HUDEP-2 (cell line): ENCODE results near the gene TMUB1.

Source experiments
- DNase-seq, 76 experiments: peaks; one replicate each; lab custom pipeline; 2025; ENCODE audit not compliant: unreplicated experiment in 76 of 76; lab: John Stamatoyannopoulos, UW

The TMUB1 gene

DNA sequence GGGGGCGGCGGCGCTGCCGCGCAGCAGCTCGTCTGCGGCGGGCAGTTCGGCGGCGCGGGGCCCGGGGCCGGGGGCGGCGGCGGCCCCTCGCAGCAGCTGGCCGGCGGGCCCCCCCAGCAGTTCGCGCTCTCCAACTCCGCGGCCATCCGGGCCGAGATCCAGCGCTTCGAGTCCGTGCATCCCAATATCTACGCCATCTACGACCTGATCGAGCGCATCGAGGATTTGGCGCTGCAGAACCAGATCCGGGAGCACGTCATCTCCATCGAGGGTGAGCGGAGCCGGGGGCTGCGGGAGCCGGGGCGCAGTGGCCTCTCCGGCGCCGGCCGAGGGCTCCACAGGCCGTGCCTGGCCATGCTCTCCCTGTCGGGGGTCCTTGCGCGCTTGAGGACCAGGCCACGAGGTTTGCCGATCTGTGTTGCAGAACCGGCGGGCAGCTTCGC lies 3.5 kb upstream of the TMUB1 start:
- peak in 5 of 76 experiments; percentile 5 to 49 (median 40) for DNase-seq

DNA sequence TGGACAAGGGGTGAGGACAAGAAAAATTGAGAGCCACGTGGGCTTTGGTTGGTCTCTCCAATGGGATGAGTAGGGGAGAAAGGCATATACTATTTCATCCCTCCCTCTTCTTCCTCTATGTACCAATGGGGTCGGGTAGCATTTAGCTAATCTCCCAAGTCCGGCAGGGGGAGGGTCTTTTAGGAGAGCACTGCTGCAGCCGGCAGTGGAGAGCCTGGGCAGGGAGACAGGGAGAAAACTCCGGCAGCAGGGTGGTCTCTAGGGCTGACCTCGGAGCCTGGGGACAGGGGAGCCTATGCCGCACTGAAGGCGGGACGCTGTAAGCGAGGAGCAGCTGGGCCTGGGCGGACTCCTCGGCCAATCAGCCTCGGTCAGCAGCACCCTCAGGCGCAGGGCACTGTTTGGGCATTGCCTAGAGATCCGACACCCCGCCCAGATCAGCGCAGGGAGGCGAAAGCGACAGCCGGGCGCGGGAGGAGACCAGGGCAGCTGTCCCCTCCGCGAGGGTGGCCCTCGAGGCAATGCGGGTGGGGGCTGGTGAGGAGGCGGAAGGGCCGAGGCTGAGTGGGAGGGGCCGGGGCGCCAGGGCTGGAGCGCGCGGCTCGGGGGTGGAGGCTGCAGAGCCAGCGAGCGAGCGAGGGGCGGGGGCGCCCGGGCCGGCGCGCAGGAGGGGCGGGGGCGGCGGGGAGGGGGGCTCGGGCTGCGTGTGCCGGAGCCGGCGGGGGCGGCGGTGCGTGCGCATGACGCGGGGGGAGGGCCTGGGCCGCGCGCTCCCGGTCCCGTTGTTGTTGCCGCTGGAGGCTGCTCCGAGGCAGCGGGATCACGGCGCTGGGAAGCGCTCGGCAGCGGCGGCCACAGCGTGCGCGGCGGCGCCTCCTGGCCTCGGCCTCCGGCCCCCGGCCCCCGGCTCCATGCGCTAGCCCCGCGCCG lies 2.7 kb upstream of the TMUB1 start, which contains the start of gene AGAP3:
Gene AGAP3 (plus strand): TSS at position 785 of the 930 bp plus-strand sequence. CDS start 267 bp downstream, outside the sequence.
- peak in 73 of 76 experiments; percentile 6 to 90 (median 68) for DNase-seq

DNA sequence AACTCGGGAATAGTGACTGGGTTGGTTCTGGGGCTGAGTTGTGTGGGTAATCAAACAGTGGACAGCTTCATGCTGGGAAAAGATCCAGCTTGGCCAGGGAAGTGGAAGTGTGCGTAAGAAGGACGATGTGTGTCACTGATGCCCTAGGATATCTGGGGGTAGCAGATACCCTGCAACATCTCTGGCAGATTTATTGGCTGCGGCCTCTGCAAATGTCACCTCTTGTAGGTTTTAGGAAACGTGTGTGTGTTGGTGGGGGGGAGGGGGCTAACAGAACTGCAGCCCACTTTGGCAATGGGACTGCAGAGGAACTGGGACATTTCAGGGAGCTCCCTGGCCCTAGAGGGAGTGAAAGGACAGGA lies 2.0 kb upstream of the TMUB1 start:
- no peak for DNase-seq

DNA sequence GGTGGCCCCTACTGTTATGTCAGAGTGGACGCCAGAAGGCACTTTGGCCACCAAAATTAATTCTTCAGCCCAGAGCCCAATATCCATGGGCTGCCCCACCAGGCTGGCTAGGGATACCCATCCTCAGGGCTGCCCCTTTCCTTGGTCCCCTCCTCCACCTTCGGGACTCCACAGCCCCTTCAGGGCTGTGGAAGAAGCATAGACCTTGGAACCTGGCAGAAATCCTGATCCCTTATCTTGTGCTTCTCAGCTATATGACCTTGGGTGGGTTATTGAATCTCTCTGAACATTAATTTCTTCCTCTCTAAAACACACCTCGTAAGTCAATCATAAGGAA lies 499 bp upstream of the TMUB1 start:
- no peak for DNase-seq

DNA sequence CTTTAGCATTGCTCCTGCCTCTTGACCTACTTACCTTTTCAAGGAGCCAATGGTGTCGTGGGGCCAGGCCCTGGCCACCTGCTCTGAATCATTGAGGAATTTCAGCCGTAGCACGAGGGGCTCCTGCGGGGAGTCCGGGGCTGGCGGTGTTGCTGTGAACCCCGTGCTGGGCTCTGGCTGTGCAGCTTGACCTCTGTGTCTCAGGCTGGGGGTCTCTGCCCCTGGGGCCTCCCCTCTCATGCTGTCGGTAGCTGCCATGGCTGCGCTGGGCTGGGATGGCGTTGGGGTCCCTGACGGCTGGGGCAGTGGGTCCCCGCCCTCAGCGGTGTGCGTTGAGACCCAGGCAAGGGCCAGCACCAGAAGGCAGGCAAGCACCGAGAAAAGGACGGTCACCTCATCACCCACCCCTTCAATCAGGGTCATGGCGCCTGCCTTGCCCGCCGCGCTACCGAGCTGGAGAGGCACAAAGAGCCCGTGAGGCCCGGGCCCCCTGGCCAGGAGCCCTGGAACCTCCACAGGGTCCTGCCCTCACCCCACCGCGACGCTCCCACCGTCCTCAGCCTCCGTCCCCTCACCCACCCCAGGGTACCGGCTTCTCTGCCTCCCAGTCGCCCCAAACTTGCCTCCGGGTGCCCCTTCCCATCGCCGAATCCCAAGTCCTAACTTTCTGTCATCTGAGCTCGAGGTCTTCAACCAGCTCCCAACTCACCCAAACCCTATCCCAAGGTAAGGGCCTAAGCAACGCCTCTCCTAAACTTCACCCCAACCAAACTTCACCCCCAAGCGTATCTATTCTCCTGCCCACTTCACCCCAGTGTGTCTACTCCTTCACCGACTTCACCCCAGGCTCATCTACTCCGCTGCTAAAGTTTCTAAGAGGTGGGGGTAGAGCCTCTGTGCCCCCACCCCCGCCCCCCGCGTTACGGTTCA lies 887 bp downstream of the TMUB1 start:
- DNase-seq: no peak

DNA sequence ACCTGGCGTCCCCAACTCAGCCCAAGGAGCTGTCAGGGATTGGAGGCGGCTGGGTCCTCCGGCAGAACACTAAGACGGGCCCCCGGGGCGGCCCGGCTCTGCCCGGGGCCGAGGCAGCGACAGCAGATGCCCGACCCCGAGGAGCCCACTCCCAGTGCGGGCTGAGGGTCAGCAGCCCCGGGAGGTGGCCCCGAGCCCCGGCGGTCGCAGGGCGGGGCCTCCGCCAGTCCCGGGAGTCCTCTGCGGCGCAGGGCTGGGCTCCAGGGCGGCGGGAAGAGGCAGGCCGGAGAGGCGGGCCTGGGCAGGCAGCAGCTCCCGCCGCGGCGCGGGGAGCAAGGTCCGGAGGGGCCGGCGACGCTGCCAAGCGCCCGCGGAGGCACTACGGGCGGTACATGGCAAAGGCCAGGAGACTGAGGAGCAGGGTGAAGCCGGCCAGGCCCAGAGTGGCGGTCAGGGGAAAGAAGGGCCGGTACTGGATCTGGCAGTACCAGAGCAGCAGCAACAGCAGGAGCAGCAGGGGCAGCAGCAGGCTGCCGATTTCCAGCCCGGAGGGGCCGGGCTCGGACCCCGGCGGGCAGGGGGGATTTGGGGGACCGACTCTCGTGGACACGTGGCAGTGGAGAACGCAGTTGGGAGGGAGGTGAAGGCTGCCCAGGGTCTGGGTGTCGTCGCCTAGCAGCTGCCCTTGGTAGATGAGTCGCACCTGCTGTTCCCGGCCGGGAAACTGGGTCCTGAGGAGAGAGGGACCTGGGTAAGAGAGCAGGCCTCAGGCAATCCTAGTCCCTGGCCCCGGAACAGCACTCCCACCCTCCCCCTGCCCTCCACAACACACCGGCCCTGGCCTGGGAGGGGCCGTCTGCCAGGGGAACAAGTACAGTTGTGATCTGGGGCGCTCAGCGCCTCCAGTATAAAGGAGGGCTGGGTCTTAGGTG lies 1.9 kb downstream of the TMUB1 start:
- no peak for DNase-seq

DNA sequence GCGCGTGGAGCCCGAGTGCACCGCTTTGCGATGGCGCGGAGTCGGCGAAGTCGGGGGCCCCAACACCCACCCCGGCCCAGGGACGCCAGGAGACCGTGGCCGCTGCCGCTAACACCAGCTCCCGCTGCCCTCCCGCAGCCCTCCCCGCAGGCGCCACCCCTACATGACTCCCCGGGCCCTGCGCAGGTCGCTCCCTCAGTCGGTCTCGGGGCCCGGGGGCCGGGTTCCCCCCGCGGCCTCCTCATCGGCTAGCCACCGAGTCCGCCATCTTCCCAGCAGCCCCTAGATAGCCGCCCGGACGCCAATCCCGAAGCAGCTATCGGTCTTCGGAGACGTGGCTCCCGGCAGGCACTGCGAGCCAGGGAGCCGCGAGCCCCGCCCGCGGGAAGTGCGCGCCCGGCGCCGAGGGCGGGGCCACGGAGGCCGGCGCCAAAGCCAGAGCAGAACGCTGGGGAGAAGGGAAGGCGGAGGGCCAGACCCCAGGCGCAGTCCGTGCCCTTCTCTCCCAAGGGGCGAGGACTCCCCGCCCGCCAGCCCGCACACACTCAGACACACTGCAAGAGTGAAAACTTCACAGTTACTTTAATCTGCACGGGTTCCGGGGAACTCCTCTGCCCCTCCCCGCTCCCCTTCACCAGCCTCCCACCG lies 2.6 kb downstream of the TMUB1 start, which contains the start of gene FASTK:
Gene FASTK (minus strand): TSS at position 288 of the 648 bp plus-strand sequence. CDS start 43 bp downstream, at position 245.
- peak in 72 of 76 experiments; percentile 36 to 89 (median 75) for DNase-seq

DNA sequence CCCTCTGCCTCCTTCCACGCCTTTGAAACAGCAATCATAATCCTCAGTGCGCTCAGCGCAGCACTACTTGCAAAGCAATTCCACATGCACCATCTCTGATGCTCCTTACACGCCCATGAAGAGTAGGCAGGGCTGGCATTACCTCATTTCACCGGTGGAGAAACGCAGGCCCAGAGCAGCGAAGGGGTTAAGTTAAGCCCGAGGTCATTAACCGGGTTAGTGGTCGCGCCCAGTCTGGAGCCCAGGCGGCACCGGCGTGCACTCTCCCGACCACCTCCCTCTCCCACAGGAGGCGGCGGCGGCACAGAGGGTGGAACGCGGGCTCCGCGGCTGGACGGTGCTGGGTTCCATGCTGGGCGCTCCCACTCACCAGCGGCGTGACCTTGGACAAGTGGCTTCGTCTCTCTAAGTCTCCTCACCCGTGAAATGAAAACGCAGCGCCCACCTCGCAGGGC lies 3.2 kb downstream of the TMUB1 start:
- peak in 10 of 76 experiments; percentile 10 to 48 (median 24) for DNase-seq

DNA sequence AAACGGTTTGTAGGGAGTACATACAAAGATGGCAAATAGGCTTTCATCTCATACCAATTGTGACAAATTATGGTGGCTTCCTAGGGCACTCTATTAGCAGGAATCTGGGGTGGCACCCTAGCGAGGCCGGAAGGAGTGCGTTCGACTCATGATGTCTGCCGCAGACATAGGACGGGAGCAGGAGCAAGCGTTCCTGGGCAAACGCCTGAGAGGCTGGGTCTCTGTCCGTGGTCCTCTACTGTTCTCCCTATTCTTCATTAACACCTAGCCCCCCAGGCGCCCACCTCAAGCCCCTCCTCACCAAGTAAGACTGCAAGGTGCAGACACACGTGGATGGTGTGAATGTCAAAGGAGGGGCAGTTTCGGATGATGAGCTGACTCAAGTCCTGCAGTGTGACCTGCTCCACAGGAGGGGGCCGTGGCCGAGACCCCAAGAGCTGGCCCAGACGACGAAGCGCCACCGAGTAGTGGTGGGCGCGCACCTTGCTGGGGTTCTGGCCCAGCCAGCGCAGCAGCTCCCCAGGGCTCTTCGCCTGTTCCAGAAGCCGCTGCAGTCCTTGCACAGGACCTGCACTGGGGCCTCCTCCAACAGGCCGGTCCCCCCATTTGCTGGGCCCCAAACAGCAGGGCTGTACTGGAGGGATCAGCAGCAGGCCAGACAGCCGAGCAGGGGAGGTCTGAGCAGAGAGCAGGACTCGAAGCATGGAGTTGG lies 3.9 kb downstream of the TMUB1 start:
- no peak for DNase-seq

DNA sequence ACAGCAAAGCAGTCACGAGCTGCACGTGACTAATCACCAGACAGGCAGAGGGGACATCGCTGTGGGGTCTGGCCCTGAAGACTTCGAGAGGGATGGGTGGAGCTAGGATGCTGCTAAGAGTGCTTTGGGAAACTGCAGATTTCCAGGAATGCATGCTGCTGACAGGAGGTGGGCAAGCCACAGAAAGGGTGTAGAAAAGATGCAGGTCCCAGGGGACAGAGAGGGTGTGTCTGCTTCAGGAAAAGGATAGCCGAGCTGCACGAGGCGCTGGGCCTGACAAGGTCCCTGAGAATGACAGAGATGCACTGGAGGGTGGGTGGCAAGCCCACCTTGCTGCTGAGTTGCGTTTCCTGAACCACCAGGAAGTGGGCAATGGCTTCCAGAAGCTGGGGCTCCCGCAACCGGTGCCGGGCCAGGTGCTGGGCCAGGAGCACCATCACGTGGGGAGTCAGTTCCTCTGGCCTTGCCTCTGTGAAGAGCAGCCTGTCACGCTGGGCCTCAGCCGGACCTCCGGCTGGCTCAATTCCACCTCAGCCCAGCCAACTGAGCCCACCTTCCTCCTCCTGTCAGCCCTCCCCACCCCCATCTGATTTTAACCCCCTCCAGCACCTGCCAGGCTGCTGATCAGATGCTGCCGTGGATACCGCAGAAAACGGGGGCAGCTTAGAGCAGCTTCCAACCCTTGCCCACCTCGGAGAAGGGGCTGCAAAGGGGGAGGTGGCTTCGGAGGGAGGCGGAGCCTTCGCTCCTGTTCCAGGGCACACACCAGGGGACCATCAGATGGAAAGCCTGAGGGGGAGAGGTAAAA lies 4.9 kb downstream of the TMUB1 start:
- no peak for DNase-seq

DNA sequence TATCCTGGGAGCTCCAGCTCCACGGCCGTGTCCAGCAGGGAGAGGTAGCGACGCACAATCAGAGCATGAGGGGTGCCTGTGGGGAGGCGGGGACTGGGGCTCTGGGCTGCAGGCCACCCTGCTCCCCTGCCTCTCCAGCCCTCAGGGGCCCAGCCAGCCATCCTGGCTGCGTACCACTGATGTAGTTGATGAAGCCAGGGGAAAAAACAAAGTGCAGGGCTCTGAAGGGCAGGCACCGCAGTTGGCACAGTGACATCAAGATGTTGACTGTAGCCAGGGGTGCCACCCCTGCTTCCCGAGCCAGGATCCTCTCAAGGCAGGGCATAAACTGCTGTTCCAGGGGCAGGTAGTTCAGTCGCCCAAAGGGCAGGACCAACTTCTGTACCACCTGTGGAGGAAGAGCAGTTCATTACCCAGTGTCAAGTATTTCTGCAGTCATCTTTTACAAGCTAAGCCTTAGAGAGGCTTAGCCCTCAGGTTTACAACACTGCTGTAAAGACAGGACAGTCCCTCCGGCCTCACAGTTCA lies 5.5 kb downstream of the TMUB1 start:
- DNase-seq: no peak

DNA sequence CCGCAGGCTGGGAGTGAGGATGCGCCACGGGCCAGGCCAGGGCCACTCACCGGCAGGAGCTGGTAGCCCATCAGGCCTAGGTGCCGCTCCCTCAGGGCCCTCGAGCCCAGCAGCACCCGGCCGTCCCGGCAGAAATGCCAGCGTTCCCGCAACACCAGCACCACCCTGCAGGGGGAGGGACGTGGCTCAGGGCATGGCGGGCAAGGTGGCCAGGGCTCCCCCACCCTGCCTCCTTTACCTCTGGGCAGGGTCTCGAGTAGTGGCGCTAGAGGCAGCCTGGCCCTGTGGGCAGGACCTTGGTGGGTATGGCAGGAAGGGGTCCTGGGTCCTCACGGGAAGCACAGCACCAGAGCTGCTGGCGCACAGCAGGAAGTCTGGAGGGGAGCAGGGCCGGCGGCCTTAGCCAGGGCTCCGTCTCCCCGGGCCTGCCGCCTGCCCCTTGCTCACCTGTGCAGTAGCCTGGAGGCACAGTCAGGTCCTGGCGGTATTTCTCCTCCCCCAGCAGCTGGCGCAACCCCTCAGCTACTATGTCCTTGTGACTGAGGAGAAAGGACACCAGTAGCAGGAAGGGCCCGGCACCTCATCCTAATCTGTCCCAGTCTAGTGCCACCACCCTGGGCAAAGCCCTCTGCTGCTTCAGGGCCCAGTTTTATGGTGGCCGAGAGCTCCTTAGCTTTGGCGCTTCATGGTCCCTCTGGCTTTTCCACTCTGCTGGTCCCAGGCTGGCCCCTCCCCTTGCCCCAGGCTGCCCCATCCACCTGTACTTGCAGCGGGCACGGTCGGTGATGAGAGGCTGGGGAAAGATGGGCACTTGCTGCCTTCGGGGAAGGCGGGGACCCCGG lies 6.2 kb downstream of the TMUB1 start:
- DNase-seq: peak in 19 of 76 experiments; percentile 3 to 43 (median 18)

DNA sequence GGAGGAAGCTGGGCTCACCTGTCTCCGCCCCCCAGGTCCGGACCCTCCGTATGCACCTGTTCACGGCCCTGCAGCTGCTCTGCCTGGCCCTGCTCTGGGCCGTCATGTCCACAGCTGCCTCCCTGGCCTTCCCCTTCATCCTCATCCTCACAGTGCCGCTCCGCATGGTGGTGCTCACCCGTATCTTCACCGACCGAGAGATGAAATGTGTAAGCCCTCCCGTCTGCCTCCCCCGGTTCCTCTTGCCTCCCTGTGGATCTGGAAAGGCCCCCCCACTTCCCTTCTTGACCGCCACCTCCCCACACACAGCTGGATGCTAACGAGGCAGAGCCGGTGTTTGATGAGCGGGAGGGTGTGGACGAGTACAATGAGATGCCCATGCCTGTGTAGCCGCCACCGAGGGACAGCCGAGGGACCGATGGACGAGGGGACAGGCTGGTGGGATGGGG lies 7.3 kb downstream of the TMUB1 start:
- DNase-seq: no peak

DNA sequence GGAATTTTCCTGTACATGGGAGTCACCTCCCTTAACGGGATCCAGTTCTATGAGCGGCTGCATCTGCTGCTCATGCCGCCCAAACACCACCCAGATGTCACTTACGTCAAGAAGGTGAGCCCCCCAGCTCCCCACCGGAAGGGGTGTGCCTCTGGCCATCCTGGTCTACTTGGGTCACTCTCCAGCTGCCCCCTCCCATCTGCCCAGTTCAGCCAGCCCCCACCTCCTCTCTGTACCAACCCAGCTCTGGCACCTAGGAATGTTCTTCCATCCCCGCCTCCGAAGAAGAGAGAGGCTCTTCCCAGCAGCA lies 7.7 kb downstream of the TMUB1 start:
- no peak for DNase-seq

DNA sequence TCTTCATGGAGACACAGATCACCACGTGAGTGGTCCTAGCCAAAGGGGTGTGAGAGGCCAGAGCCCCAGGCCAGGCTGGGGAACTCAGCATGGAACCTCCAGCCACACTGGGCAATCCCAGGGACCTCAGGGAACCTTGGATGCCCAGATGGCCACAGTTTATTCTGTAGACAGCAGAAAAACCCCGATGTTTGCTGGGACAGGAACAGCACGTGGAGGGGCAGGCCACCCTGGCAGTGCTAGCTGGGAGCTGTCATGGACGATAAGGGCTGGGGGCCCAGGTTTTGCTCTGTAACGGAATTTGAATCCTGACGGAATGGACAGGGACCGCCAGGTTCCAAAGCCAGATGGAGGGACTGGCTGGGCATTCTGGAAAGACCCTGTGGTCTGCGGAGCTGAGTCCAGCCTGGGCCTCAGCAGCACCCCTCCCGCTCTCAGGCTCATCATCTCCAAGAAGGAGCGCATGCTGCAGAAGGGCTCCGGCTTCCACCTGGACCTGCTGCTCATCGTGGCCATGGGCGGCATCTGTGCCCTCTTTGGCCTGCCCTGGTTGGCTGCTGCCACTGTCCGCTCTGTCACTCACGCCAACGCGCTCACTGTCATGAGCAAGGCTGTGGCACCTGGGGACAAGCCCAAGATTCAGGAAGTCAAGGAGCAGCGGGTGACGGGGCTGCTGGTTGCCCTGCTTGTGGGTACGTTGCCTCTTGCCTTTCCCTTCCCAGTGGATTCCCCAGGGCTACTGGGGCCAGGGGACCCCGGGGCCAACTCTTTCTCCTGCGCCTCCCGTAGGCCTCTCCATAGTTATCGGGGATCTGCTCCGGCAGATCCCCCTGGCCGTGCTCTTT lies 8.3 kb downstream of the TMUB1 start:
- DNase-seq: no peak

DNA sequence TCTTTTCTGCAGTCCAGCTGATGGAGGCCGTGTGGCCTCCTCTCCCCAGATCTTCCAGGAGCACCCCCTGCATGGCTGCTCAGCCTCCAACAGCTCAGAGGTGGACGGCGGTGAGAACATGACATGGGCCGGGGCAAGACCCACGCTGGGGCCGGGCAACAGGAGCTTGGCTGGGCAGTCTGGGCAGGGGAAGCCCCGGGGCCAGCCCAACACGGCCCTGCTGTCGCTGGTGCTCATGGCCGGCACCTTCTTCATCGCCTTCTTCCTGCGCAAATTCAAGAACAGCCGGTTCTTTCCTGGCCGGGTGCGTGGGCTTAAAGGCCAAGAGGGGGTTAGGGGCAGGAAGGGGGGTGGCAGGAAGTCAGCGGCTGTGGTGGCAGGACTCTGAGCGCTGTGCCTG lies 9.3 kb downstream of the TMUB1 start:
- no peak for DNase-seq
